Sigmoid colon (tissue), 7 donors: ENCODE results near the gene KRCC1. TPM values are rescaled to one million over a fixed set of nuclear protein-coding genes. Genes with fewer than 3 reads are reported as not detected.

ENCODE experiments used
- DNase-seq: peaks from one replicate; pipeline ENCODE4 v3.0.0-alpha.2; 2019
- H3K27ac ChIP-seq, 4 donors: fragments of 200-600 bp; sonication (generic); one replicate each; pipeline ENCODE4 v1.5.1; 2016 to 2019; ENCODE audit warnings: mild to moderate bottlenecking in 1 of 4
- H3K27me3 ChIP-seq, 3 donors: fragments of 200-600 bp; sonication (generic); one replicate each; pipeline ENCODE4 v1.5.1; 2019; ENCODE audit warnings: mild to moderate bottlenecking in 1 of 3
- H3K36me3 ChIP-seq, 4 donors: fragments of 200-600 bp; sonication (generic); one replicate each; pipeline ENCODE4 v1.5.1; 2016 to 2019
- H3K4me1 ChIP-seq, 4 donors: fragments of 200-600 bp; sonication (generic); one replicate each; pipeline ENCODE4 v1.5.1; 2017 to 2019
- H3K4me3 ChIP-seq, 4 donors: fragments of 200-600 bp; sonication (generic); one replicate each; pipeline ENCODE4 v1.5.1; 2017 to 2019; ENCODE audit warnings: mild to moderate bottlenecking in 2 of 4, moderate library complexity in 1 of 4
- H3K9me3 ChIP-seq, 4 donors: fragments of 200-600 bp in 3 of 4; sonication (generic) in 3 of 4; one replicate each; pipeline versions ENCODE4 v1.5.1 to v1.6.1; 2013 to 2019
- CTCF ChIP-seq, 4 experiments: fragments of 450-650 bp in 3 of 4; fragments of 200-600 bp in 1 of 4; IDR thresholded peaks; one replicate each; pipeline ENCODE4 v1.5.1; 2016 to 2019; ENCODE audit warnings: antibody characterized with exemption in 4 of 4, mild to moderate bottlenecking in 3 of 4, moderate library complexity in 2 of 4
- EP300 ChIP-seq, 4 donors: sonication (generic); formaldehyde crosslinking; IDR thresholded peaks; one replicate each; pipeline ENCODE4 v1.6.1; 2017; ENCODE audit warnings: antibody characterized with exemption in 4 of 4
- POLR2A ChIP-seq, 2 donors: fragments of 450-650 bp; IDR thresholded peaks; one replicate each; pipeline ENCODE4 v1.6.1; 2016; ENCODE audit warnings: antibody characterized with exemption in 2 of 2, mild to moderate bottlenecking in 2 of 2, moderate library complexity in 2 of 2
- POLR2AphosphoS5 ChIP-seq, 4 donors: sonication (generic); formaldehyde crosslinking; IDR thresholded peaks; one replicate each; pipeline ENCODE4 v1.6.1; 2017; ENCODE audit warnings: antibody characterized with exemption in 4 of 4
- WGBS, 2 donors: extraction: QIAGEN DNeasy Blood & Tissue Kit; methylation state at CpG; one replicate each; pipeline ENCODE4 v1.1.7; 2013; 5-methylcytosine and 5-hydroxymethylcytosine counted together
- intact Hi-C: fragments of 100-400 bp; cut with DNase I; formaldehyde crosslinking; loops from one replicate; pipeline ENCODE4 v1.15.1; 2023
- polyA plus RNA-seq, 3 donors: library from polyadenylated mRNA; stranded (reverse); fragments of 200-250 nt; gene quantifications; one replicate each; pipeline ENCODE4 v1.2.3, GENCODE V29; 2013
- total RNA-seq, 4 donors: library from RNA; depleted of rRNA; stranded (reverse); fragments of >200 nt; gene quantifications; one replicate each; pipeline ENCODE4 v1.1.0, GENCODE V29; 2016
- donor health status: healthy with polysubstance abuse.
- donor health status: Bipolar disorder and iron deficiency.
- donor health status: healthy.

KRCC1 gene
- total and polyA plus RNA-seq, 7 donors: 27.7 to 129 (median 44.6) TPM

GRCh38 chr2:88091943-88092342 lies 36.4 kb upstream of the KRCC1 start:
- peaks cover 0 to 64% (median 0%) of the 10 kb centered on the region in 4 donors for H3K36me3 ChIP-seq
- no peaks in the 10 kb centered on the region for H3K4me1 ChIP-seq
- no peak for DNase-seq
- intact Hi-C loops: no loop called here
- 85 to 93% methylated on average over 3 of the region's 3 CpGs for WGBS, 2 donors
- H3K27me3 ChIP-seq: no peaks in the 10 kb centered on the region
- H3K4me3 ChIP-seq: no peak overlapping the region
- TF ChIP-seq POLR2AphosphoS5 (IDR thresholded peaks at IDR 0.05) (no peak), CTCF (IDR thresholded peaks at IDR 0.05) (no peak), EP300 (IDR thresholded peaks at IDR 0.05) (no peak), POLR2A (IDR thresholded peaks at IDR 0.05) (no peak)
- H3K27ac ChIP-seq: no peak overlapping the region
- H3K9me3 ChIP-seq: no peaks in the 10 kb centered on the region

GRCh38 chr2:88090446-88091283 lies 35.1 kb upstream of the KRCC1 start:
- WGBS, 2 donors: 70 to 91% methylated on average over 8 of the region's 8 CpGs
- H3K36me3 ChIP-seq: peaks cover 0 to 65% (median 0%) of the 10 kb centered on the region in 4 donors

GRCh38 chr2:88088999-88089398 lies 33.4 kb upstream of the KRCC1 start:
- H3K27me3 ChIP-seq: no peaks in the 10 kb centered on the region

More at GRCh38 chr2:88090446-88091283, 35.1 kb upstream of the KRCC1 start:
- Histone ChIP-seq H3K9me3 (no peaks in the 10 kb centered on the region), H3K4me3 (no peak overlapping the region), H3K27me3 (no peaks in the 10 kb centered on the region), H3K27ac (no peak overlapping the region), H3K4me1 (no peaks in the 10 kb centered on the region)
- DNase-seq: no peak
- TF ChIP-seq POLR2AphosphoS5 (IDR thresholded peaks at IDR 0.05) (no peak), POLR2A (IDR thresholded peaks at IDR 0.05) (no peak), EP300 (IDR thresholded peaks at IDR 0.05) (no peak), CTCF (IDR thresholded peaks at IDR 0.05) (no peak)
- intact Hi-C loops: no loop called here

DNA sequence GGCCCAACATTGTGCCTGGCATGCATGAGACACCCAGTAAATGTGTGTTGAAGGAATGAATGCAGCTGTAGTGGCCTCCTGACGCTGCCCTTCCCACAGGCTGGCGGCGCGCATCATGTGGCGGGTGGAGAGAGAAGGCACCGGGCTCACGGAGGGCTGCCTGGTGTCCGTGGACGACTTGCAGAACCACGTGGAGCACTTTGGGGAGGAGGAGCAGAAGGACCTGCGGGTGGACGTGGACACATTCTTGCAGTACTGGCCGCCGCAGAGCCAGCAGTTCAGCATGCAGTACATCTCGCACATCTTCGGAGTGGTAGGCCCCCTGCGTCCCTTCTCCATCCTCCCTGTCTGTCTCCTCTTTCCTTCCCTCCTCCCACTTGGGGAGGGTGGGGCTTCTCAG lies 32.2 kb upstream of the KRCC1 start:
- Histone ChIP-seq H3K4me3 (no peak overlapping the region), H3K9me3 (no peaks in the 10 kb centered on the region), H3K27ac (no peak overlapping the region), H3K4me1 (no peaks in the 10 kb centered on the region), H3K36me3 (peaks cover 0 to 60% (median 0%) of the 10 kb centered on the region in 4 donors), H3K27me3 (no peaks in the 10 kb centered on the region)
- 94 to 95% methylated on average over 17 of the region's 17 CpGs for WGBS, 2 donors
- no peak for DNase-seq
- TF ChIP-seq EP300 (IDR thresholded peaks at IDR 0.05) (no peak), CTCF (IDR thresholded peaks at IDR 0.05) (no peak), POLR2A (IDR thresholded peaks at IDR 0.05) (no peak), POLR2AphosphoS5 (IDR thresholded peaks at IDR 0.05) (no peak)
- intact Hi-C loops: no loop called here

More at GRCh38 chr2:88088999-88089398, 33.4 kb upstream of the KRCC1 start:
- TF ChIP-seq POLR2AphosphoS5 (IDR thresholded peaks at IDR 0.05) (no peak), EP300 (IDR thresholded peaks at IDR 0.05) (no peak), POLR2A (IDR thresholded peaks at IDR 0.05) (no peak), CTCF (IDR thresholded peaks at IDR 0.05) (no peak)
- H3K36me3 ChIP-seq: peaks cover 0 to 70% (median 0%) of the 10 kb centered on the region in 4 donors
- no peak overlapping the region for H3K4me3 ChIP-seq
- WGBS, 2 donors: 96 to 98% methylated on average over 2 of the region's 2 CpGs
- H3K27ac ChIP-seq: no peak overlapping the region
- no peak for DNase-seq
- H3K4me1 ChIP-seq: no peaks in the 10 kb centered on the region
- no peaks in the 10 kb centered on the region for H3K9me3 ChIP-seq
- intact Hi-C loops: no loop called here
